Stimulated activated CD4-positive, alpha-beta T cell treated with anti-CD3 and anti-CD28 coated beads, TNF-alpha, amount 100 ng/mL, for 4 hours (primary cell): ENCODE measurements around the gene TAL1.

ENCODE experiments used
- DNase-seq, 3 experiments: peaks; one replicate each; pipeline ENCODE4 v3.0.0-alpha.2; 2020; ENCODE audit warnings: low read depth in 3 of 3

Gene TAL1

DNA sequence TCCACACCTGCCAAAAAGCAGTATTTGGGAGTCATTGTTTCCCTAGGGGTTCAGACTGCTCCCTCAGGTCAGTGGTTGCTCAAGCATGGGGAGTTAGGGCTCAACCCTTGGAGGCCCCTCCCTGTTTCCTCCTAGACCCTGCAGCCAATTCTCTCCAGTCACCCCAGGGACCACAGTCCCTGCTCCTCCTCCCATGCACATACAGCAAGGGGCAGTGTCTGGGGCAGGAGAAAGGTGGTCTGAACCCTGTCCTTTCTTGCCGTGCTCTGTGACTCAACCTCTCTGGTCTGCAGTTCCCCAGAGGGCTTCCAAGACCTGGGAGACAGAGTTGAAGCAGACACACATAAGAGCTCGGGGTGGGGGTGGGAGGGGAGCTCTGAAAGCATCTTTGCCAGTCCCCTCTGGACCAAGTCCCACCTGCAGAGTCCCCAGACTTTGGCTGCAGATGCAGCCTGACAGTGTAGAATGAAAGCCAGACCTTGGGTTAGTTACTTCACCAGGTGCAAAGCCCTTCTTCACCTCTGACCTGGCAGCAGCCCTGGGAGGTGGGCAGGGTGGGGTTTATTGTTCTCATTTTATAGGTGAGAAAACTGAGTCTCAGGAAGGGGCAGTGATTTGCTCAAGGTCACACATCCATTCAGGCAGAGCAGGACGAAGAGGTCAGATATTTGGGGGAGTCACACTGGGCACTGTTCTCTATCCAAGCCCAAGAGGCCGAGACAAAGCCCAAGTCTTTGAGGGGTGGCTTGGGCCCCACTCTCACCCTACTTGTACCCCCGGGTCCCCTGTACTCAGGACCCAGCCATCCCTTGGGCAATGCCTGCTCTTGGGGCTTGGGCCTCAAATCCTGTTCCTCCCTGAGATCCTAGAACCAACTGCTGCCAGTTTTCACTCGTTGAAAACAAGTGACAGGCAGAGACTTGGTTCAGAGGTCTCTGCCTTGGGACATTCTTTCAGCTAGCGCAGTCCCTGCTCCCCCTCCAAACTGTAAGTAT, 42.9 kb downstream of the TAL1 start:
- no peak for DNase-seq

DNA sequence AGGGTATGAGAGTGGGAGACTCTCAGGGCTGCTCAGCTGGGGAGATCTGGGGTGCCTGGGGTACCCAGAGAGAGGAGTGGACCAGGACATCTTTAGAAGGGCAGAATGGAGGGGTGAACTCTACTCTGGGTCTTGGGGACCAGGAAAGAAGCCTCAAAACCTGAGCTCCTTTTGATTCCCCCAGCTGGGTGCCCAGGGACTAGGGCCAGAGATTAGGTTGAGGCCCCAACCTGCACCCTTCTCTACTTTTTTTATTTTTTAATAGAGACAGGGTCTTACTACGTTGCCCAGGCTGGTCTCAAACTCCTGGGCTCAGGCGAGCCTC, 44.1 kb downstream of the TAL1 start:
- no peak for DNase-seq

DNA sequence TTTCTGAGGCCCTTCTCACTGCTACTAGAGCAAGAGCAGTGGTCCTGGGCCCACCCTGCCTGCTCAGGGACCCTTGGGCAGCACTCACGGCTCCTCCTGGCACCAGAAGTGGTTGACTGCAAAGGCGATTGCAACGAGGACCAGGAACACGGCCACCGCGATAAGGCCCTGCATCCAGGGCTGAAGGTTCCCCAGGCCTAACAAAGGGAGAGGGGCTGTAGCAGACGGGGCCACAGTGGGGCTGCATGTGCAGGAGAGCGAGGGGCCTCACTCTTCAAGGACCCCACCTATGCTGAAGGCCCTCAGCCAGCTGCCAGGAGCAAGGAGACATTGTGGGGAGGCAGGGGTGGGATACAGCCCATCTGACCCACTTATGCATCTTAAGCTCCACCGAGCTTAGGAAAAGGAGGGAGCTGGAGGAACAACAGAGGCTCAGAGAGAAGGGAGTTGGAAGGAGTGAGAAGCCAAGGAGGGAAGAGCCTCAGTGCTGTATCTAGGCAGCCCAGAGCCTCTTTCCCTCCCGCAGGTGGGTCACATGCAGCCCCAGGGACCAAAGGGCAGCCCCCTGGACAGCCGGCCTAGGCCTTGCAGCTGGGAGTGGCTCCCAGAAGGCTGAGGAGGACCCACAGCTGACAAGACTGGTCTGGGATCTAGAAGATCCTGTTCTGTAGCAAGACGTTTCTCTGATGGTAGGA, 44.6 kb downstream of the TAL1 start:
- DNase-seq: no peak

DNA sequence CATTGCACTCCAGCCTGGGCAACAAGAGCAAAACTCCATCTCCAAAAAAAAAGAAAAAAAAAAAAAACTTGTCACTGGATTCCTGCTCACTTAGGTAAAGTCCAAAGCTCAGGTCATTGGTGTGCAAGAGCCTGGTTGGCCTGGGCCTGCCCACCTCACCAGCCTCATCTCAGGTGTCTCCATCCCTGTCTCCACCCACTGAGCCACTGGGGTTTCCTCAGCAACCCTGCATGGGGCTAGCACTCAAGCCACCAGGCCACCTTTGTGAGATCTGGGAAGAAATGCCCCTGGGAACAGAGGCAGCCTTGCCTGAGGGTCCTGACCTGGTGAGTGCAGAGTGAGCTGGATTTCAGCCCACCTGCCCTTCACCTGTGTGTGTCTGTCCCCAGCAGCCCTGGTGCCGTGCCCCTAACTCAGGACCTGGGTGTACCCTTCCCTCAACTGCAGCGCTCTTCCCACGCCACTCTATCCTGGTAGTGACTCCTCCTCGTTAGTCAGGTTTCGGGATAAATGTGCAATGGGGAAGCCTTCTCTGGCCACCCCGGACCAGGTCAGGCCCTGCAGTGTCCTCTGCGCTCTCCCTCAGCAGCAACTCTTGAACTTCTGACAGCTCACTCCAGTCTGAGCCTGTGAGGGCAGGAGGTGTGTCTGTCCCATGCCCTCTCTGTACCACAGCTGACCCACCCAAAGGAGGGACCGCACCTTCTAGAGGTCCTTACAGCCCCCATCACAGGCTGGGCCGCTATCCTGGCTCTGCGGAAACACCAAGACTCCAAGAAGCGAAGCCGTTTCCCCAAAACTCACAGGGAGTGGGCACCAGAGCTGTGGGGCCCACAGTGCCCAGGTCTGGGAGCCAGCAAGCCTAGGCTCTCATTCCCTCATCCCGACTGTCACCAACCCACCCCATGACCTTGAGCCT, 45.5 kb downstream of the TAL1 start:
- DNase-seq: no peak

DNA sequence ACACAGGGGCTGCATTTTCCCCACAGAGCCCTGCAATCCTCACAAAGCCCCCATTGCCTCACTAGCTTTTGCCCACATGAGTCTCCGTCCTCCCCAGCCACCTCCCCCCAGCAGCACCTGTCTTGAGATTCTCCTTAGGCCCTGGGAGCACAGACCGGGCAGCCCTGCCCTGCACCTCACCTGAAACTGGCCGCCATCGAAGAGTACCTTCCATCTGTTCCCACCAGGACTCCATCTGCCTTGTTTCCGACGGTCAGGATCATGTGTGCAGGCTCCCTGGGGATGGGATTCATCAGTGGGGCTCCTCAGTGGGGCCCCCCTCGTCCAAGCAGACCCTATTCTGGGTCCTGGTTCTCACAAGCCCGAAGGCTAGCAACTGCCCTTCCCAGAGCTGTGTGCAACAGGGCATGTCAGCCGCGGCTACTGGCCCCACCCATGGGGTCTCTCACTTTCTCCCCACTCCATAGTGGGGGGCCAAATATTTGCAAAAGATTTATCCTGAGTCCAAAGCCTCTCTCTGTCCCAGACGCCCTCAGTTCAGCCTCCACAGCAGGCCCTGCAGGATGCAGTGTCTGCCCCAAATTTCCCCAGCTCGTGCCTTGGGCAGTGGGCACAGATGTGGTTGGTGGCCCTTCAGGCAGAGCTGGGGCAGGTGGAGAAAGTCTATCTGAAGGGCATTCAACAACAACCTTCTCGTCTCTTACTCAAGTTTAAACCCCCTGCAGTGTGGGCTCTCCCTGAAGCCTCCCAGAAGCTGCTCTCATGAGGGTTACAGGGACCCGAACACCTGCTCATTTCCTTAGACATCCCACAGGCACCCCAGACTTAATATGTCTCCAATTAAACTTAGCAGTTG, 47.0 kb downstream of the TAL1 start:
- no peak for DNase-seq

DNA sequence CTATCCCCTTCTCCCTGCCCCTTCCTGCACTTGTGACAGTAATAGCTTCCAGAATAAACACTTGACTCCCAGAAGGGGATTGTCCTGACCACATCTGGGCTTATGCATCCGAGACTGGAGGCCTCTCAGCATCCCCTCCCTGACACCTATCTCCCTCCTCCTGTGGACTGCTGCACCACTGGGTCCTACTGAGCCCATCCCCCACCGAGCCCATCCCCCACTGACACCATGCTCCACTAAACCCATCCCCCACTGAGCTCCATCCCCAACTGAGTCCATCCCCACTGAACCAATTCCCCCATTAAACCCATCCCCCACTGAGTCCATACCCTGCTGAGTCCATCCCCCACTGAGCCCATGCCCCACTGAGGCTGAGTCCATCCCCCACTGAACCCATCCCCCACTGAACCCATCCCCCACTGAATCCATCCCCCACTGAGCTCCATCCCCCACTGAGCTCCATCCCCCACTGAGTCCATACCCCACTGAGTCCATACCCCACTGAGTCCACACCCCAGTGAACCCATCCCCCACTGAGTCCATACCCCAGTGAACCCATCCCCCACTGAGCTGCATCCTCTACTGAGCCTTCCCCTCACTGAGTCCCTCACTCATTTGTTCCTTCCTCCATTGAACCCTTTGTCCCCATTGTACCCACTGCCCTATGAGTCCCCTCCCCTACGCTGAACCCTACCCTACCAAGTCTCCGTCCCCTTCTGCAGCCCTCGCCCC, 47.8 kb downstream of the TAL1 start:
- no peak for DNase-seq

DNA sequence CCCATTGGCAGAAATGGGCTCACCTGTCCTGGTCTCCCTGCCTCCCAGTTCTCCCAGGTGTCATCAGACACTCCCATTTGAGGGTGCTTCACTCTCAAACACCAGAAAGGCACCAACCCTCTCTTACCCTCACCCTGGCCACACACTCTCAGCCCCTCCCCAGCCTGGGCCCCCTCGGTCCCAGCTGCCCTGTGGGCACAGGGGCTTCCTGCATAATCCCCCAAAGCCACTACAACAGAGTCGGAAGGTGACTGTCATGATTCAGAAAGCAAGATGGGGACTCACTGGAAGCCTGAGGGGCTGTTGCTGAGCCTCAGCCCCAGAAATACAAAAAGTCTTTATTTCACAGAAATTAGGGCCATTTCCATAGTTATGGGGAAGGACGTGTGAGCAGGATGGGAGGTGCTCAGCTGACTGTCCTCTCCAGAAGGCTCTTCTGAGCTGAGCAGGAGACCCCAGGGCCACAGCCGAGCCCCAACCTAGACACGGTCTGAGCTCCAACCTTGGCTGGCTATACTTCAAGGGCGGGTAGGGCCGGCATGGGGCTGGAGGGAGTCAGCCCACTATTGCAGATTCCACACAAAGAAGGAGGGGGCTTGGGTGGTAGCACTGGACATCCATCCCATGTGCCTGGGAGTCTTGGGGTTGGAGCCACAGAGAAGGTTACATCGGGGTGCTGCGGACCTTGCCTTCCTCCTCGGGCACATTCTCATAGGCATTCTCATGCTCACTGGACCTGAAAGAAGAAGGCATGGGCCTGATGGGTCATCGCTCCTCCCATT, 48.5 kb downstream of the TAL1 start:
- no peak for DNase-seq

DNA sequence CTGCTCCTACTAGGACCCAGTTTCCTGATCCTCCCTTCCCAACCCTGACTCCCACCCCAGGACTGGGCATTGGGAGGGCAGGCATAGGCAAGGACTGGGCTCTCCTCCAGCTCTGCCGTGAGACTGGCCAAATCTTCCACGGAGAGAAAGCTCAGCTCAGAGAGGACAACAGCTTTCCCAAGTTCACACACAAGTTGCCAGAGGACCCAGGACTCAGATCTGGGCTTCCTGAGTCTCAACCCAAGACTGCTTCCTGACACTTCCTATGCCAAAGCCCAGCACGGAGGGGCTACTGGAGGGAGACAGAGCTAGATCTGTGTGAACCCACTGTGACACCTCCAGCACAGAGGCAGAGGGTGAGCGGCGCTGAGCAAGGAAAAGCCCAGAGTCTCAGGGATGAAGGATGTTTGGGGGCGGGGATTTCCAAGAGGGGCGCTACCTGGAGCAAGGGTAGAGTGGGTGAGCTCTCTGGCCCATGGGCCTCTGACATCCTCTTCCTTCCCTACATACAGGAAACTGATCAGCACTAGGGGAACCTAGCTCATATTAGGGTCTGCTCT, 49.3 kb downstream of the TAL1 start:
- DNase-seq: no peak

DNA sequence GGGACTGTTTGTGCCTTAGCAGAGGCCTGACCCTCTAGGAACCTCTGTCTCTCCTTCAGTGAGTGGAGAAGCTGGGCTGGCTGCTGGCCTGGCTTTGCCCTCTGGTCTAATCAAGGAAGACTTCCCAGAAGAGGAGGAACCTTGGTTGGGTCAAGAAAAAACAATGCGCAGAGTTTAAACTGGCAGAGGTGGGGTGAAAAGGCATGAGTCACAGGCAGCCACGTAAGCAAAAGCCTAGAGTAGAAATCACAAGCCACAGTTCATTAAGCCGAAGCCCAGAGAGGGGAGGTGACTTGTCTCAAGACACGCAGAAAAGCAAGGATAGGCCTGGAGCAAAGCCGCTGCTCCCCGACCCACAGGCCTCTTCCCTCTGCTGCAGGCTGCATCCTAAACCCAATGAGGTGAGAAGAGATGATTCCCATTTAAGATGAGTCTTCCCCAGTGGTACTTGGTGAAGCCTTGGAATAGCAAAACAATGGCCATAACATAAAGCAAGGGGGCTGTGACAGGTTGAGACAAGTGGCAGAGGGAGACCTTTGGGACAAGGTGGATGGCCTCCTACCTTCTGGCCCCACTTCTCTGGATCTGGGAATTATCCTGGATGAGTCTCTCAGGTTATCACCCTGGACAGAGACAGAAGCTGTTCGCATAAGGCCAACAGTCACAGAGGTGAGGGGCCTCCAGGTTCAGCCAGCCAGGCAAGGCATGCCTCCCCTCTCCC, 49.9 kb downstream of the TAL1 start:
- DNase-seq: no peak

DNA sequence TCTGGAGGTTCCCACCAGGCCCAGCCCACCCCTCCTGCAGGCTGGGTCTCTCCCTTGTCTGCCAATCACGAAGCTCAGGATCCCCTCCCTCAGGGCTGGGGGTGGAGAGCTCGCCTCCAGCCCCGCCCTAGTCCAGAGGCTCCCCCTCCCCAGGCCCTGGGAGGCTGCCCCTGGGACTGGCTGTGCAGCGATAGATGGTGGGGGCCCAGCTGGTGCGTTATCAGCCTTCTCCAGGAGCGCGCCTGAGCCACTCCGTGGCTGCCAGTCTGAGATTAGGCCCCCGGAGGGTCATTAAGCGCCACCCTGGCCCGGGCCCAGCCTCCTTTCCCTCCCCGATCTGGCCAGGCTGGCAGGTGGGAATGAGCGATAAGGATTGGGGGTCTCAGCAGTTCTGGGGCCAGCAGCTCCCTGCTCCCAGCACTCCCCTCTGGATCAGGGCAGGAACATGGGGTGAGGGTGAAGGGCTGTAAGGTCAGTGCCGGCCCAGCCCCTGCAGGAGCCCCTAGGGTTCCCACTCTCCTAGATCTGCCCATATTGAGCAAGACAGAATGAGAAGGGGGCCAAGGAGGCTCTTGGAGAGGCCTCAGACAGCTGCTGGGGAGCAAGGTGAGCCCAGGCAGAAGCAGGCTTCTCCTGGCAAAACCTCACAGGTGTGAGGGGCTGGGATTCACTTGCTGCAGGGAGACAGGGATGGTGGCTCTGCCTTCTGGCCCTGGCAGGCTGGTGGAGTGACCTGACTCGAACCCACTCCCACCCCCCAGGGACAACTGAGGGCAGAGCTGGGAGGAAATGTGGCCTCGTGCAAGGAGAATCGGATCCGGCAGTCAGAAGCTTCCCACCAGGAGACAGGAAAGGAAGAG, 50.7 kb downstream of the TAL1 start:
- DNase-seq: no peak

DNA sequence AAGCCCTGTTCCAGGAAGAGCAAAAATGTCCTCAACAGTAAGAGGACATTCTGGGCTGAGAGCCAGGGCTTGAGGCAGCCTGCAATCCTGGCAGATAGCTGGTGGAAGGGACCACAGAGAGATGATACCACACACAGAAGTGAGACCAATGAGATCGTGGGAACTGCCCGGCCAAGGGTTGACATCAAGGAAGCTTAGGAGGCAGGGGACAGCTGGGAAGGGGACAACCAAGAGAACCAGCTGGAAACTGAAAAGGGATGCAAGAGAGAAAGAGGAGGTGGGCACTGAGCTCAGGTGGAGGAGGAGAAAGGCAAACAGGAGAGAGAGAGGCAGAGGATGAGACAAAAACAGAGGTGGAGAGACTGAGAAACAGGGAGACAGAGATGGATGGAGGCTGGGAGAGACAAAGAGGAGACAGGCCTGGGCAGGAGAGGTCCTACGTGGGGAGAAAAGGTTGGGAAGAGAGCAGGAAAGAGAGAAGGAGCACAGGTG, 51.4 kb downstream of the TAL1 start:
- DNase-seq: no peak

DNA sequence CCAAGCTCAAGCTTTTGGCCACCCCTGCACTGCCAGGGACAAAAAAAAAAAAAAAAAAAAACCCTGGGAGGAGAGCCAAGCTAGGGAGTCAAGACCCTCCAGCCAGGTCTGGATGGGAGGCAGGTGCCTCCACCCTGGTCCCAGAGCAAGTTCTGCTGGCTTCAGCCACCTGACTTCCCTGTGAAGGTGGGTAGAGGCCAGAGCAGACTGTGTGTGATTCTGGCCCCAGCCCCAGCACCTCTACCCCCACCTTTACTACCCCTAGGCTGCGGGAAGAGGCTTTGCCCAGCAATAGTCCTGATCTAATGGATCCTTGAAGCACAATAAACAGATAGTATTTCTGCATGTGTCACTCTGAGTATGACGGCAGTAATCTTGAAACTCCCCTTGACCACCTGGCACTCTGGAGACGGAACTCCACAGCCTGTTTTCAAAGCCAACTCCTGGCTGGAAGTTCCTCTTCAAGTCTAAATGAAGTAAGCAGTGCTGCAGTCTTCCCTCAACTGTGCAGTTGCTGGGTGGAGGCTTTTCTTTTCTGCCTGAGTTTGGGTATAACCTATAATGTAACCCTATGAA, 51.9 kb downstream of the TAL1 start:
- DNase-seq: no peak

DNA sequence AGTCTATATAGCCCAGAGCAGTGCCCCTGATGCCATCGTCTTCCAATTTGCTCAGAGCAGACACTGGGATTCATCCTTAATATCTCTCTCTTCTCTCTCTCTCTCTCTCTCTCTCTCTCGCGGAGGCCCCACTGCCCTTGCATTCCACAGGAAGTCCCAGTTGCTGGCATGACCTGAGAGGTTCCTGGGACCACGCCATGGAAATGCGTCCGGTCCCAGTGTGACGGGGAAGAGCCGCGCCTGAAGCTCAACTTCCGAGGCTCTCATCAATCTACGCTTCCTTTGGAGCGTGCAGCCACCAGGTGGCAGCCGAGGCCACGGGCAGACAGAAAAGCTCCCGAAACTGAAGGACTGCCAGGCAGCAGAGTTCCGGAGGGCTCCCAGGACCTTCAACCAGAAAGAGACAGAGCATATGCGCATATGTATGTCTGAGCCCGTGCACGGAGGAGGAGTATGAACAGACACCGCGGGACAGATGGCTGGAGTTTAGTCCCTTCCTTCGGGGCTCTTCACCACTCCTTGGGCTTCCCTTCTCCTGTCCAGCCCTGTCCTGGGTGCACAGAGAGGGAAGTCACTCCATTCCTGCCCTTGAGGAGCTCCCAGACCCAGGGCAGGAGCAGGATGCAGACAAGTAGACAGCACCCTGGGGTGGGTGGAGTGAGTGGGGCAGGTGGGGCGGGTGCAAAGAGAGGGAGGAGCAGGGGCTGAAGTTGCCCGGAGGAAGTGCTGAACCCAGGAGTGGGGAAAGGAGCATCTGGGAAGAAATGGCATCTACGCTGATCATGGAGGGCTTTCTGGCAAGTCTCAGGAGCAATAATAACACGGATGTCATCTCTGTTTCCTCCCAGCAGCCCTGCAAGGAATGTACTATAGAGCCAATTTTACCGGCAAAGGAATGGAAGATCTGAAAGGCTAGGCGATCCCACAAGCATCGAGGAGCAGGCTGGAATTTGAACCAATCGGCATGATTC, 52.7 kb downstream of the TAL1 start:
- peak; percentile 41 to 52 (median 42) for DNase-seq

DNA sequence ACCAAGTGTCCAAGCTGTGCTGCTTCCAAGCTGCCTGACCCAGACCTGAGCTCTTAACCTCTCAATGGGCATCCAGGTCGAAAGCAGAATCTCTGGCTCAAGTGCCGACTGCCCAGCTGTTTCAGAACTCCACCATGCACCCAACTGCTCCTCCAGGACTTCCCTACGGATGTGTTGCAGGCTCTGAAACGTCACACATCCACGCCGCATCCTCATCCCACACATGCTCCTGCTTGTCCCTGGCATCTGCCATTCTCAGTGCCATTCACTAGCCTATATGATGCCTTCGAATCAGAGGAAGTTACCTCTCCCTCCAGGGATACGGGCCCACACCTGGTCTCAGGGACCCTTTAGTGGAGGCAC, 53.4 kb downstream of the TAL1 start:
- DNase-seq: no peak

DNA sequence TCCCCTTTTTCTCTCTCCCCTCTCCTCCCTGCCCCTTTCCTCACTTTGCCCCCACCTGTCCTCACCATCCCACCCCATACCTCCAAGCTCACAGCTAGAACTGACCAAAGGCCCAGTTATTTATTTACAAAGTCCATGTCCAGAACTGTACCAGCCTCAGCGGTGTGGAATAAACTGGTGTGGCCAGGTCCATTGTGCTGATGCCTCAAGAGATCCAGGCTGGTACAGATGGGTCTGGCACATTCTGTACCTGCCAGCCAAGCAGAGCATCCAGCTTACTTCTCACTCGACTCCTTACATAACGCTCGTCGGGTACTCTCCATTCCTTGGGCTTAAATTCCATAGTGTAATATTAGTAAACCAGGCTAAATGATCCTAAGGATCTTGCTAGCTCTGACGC, 54.0 kb downstream of the TAL1 start:
- DNase-seq: no peak
